Upper lobe of left lung (tissue), 6 donors: ENCODE data around the gene TTC29. TPM values are rescaled to one million over a fixed set of nuclear protein-coding genes. Genes with fewer than 3 reads are reported as not detected.

Source experiments
- ATAC-seq, 2 donors: fragments of 200-7000 bp; cut with Tn5 transposase; one replicate each; pipeline ENCODE4 v1.9.1; 2022; ENCODE audit warnings: mild to moderate bottlenecking in 2 of 2, moderate library complexity in 2 of 2; ENCODE audit not compliant: low FRiP score in 2 of 2
- DNase-seq, 2 donors: peaks; one replicate each; pipeline ENCODE4 v3.0.0-alpha.2; 2019 to 2020
- H3K27ac ChIP-seq, 4 donors: fragments of 200-600 bp; sonication (generic); one replicate each; pipeline ENCODE4 v1.5.1; 2016 to 2019
- H3K27me3 ChIP-seq, 4 donors: fragments of 200-600 bp; sonication (generic); one replicate each; pipeline ENCODE4 v1.5.1; 2017 to 2019
- H3K36me3 ChIP-seq, 4 donors: fragments of 200-600 bp; sonication (generic); one replicate each; pipeline ENCODE4 v1.5.1; 2016 to 2019
- H3K4me1 ChIP-seq, 4 donors: fragments of 200-600 bp; sonication (generic); one replicate each; pipeline ENCODE4 v1.5.1; 2018 to 2019
- H3K4me3 ChIP-seq, 4 donors: fragments of 200-600 bp; sonication (generic); one replicate each; pipeline ENCODE4 v1.5.1; 2017 to 2019; ENCODE audit warnings: mild to moderate bottlenecking in 2 of 4, moderate library complexity in 1 of 4
- H3K9me3 ChIP-seq, 4 donors: fragments of 200-600 bp; sonication (generic); one replicate each; pipeline ENCODE4 v1.5.1; 2018 to 2019
- CTCF ChIP-seq, 6 experiments: fragments of 450-650 bp in 4 of 6; fragments of 200-600 bp in 2 of 6; sonication (generic) in 2 of 6; IDR thresholded peaks; one replicate each; pipeline ENCODE4 v1.5.1; 2016 to 2019; ENCODE audit warnings: antibody characterized with exemption in 6 of 6
- EP300 ChIP-seq, 4 donors: sonication (generic); formaldehyde crosslinking; IDR thresholded peaks; one replicate each; pipeline ENCODE4 v1.5.1; 2017; ENCODE audit warnings: antibody characterized with exemption in 4 of 4, control low read depth in 2 of 4
- POLR2A ChIP-seq, 4 donors: fragments of 450-650 bp; IDR thresholded peaks; one replicate each; pipeline ENCODE4 v1.5.1; 2016 to 2017; ENCODE audit warnings: antibody characterized with exemption in 4 of 4, mild to moderate bottlenecking in 2 of 4
- POLR2AphosphoS5 ChIP-seq, 2 donors: sonication (generic); formaldehyde crosslinking; IDR thresholded peaks; one replicate each; pipeline ENCODE4 v1.5.1; 2017; ENCODE audit warnings: antibody characterized with exemption in 2 of 2
- WGBS, 2 donors: methylation state at CpG; one replicate each; pipeline ENCODE4 v1.1.5; 2017 to 2018; 5-methylcytosine and 5-hydroxymethylcytosine counted together
- total RNA-seq, 6 donors: library from RNA; depleted of rRNA in 4 of 6; stranded (reverse); fragments of >200 nt in 4 of 6; gene quantifications; one replicate each; pipeline versions ENCODE4 v1.1.0 to v1.2.1, GENCODE V29; 2016 to 2021
- donor health status: DM: no; HTN: no; CAD: no; lungs with moderate emphysema.
- donor health status: DM: no; HTN: yes; CAD: no; lungs with severe emphysema.

Gene TTC29
- 10 to 100 TPM in 1 of 6 donors, 1 to 10 TPM in 4, under 1 TPM in 1; 0.11 to 12.8 (median 2.2) TPM for total RNA-seq

- Histone ChIP-seq H3K27me3 (no peaks in the 10 kb centered on the region), H3K36me3 (no peaks in the 10 kb centered on the region), H3K9me3 (no peaks in the 10 kb centered on the region), H3K4me1 (peaks cover 8 to 22% (median 11%) of the 10 kb centered on the region in 4 donors), H3K4me3 (peak within 1 kb of the TSS; percentile 26 to 65 (median 52)), H3K27ac (no peak within 1 kb of the TSS)
- DNase-seq = peak; percentile 93 to 96
- TF ChIP-seq EP300 (IDR thresholded peaks at IDR 0.05) (no peak), CTCF (IDR thresholded peaks at IDR 0.05) (no peak), POLR2A (IDR thresholded peaks at IDR 0.05) (no peak), POLR2AphosphoS5 (IDR thresholded peaks at IDR 0.05) (no peak)
- peak; percentile 98 to 100 for ATAC-seq
- WGBS, 2 donors = 1 to 3% methylated on average over 9 to 39 of the region's 39 CpGs
Measured at GRCh38 chr4:146945556-146946374, at the start of gene TTC29. TSS of gene TTC29 (minus strand) at chr4:146945864. CDS start at chr4:146939895, 5,969 bp downstream.

GRCh38 chr4:146981651-146982050, 36.0 kb upstream of the TTC29 start:
- 64 to 73% methylated on average over 4 of the region's 4 CpGs for WGBS, 2 donors
- H3K36me3 ChIP-seq = no peaks in the 10 kb centered on the region
- DNase-seq (no peak), ATAC-seq (no peak)
- H3K4me1 ChIP-seq = no peaks in the 10 kb centered on the region
- H3K9me3 ChIP-seq = no peaks in the 10 kb centered on the region
- H3K27ac ChIP-seq = no peak overlapping the region
- H3K27me3 ChIP-seq = no peaks in the 10 kb centered on the region
- no peak overlapping the region for H3K4me3 ChIP-seq
- TF ChIP-seq POLR2A (IDR thresholded peaks at IDR 0.05) = no peak
- no peak for TF ChIP-seq CTCF (IDR thresholded peaks at IDR 0.05)
- TF ChIP-seq EP300 (IDR thresholded peaks at IDR 0.05) = no peak
- no peak for TF ChIP-seq POLR2AphosphoS5 (IDR thresholded peaks at IDR 0.05)

GRCh38 chr4:146978641-146979040, 33.0 kb upstream of the TTC29 start:
- no peaks in the 10 kb centered on the region for H3K9me3 ChIP-seq
- no peak overlapping the region for H3K4me3 ChIP-seq
- no peaks in the 10 kb centered on the region for H3K27me3 ChIP-seq
- no peak for TF ChIP-seq POLR2A (IDR thresholded peaks at IDR 0.05)
- TF ChIP-seq POLR2AphosphoS5 (IDR thresholded peaks at IDR 0.05) = no peak
- no peak for TF ChIP-seq EP300 (IDR thresholded peaks at IDR 0.05)
- no peak for TF ChIP-seq CTCF (IDR thresholded peaks at IDR 0.05)
- no peaks in the 10 kb centered on the region for H3K4me1 ChIP-seq
- WGBS, 2 donors = 66 to 70% methylated on average over 4 of the region's 4 CpGs
- ATAC-seq (no peak), DNase-seq (no peak)
- H3K36me3 ChIP-seq = no peaks in the 10 kb centered on the region
- no peak overlapping the region for H3K27ac ChIP-seq

- H3K36me3 ChIP-seq = no peaks in the 10 kb centered on the region
- no peak for TF ChIP-seq POLR2AphosphoS5 (IDR thresholded peaks at IDR 0.05)
- no peak for TF ChIP-seq POLR2A (IDR thresholded peaks at IDR 0.05)
- TF ChIP-seq CTCF (IDR thresholded peaks at IDR 0.05) = no peak
- DNase-seq (no peak), ATAC-seq (no peak)
- no peaks in the 10 kb centered on the region for H3K27me3 ChIP-seq
- H3K4me1 ChIP-seq = no peaks in the 10 kb centered on the region
- no peak overlapping the region for H3K4me3 ChIP-seq
- no peaks in the 10 kb centered on the region for H3K9me3 ChIP-seq
- no peak overlapping the region for H3K27ac ChIP-seq
- 16 to 35% methylated on average over 1 of the region's 1 CpG for WGBS, 2 donors
Measured at GRCh38 chr4:146976145-146976544, 30.5 kb upstream of the TTC29 start.

- Histone ChIP-seq H3K36me3 (no peaks in the 10 kb centered on the region), H3K9me3 (no peaks in the 10 kb centered on the region), H3K4me3 (no peak overlapping the region), H3K27me3 (no peaks in the 10 kb centered on the region), H3K4me1 (no peaks in the 10 kb centered on the region), H3K27ac (no peak overlapping the region)
- ATAC-seq (no peak), DNase-seq (no peak)
- 31 to 36% methylated on average over 1 of the region's 1 CpG for WGBS, 2 donors
- TF ChIP-seq POLR2AphosphoS5 (IDR thresholded peaks at IDR 0.05) = no peak
- no peak for TF ChIP-seq CTCF (IDR thresholded peaks at IDR 0.05)
- TF ChIP-seq EP300 (IDR thresholded peaks at IDR 0.05) = no peak
- no peak for TF ChIP-seq POLR2A (IDR thresholded peaks at IDR 0.05)
Measured at GRCh38 chr4:146975527-146975926, 29.9 kb upstream of the TTC29 start.
